H1 (cell line): ENCODE data around the gene IFNA16. TPM values are rescaled to one million over a fixed set of nuclear protein-coding genes. Genes with fewer than 3 reads are reported as not detected.
"Not testable (repeated sequence)": the region's sequence is repeated elsewhere in the genome, so short reads cannot be mapped to it uniquely, and the experiment has no call there.

ENCODE experiments used
- CTCF ChIA-PET: fragments of 300-600 bp; sonication (Branson Sonifier 250); formaldehyde crosslinking; loops from one replicate; lab custom pipeline; 2021; ENCODE audit not compliant: partially characterized antibody; lab: Charles Lee
- POLR2A ChIA-PET: fragments of 300-600 bp; sonication (Branson Sonifier 250); formaldehyde crosslinking; loops from one replicate; lab custom pipeline; 2021; ENCODE audit warnings: inconsistent platforms; ENCODE audit not compliant: partially characterized antibody; lab: Charles Lee
- DNase-seq, 2 experiments: peaks; one replicate each; pipeline versions ENCODE4 v3.0.0 to v3.0.0-alpha.2; 2010 to 2022; ENCODE audit warnings: low spot score in 2 of 2, low read depth in 1 of 2, mixed read lengths in 1 of 2
- FAIRE-seq: peaks from 2 replicates; lab custom pipeline; 2011; peaks lifted over from hg19 to GRCh38; lab: Jason Lieb, UNC
- H2AFZ ChIP-seq: 2 replicates; pipeline ENCODE4 v1.8.1; 2012; ENCODE audit warnings: low read length, inconsistent platforms
- H2AK5ac ChIP-seq: 2 replicates; pipeline ENCODE4 v1.6.1; 2013; ENCODE audit warnings: low read depth, low read length
- H2BK120ac ChIP-seq: replicated peaks from 2 replicates; pipeline ENCODE3; 2013; ENCODE audit warnings: low read depth, low read length, inconsistent platforms
- H2BK12ac ChIP-seq: 2 replicates; pipeline ENCODE4 v1.6.1; 2013; ENCODE audit warnings: low read depth, low read length
- H2BK15ac ChIP-seq: 2 replicates; pipeline ENCODE4 v1.6.1; 2013; ENCODE audit warnings: low read length
- H2BK20ac ChIP-seq: 2 replicates; pipeline ENCODE4 v1.6.1; 2013; ENCODE audit warnings: low read length
- H2BK5ac ChIP-seq: 2 replicates; pipeline ENCODE4 v1.6.1; 2013; ENCODE audit warnings: low read depth, low read length
- H3K14ac ChIP-seq: 2 replicates; pipeline ENCODE4 v1.6.1; 2013; ENCODE audit warnings: inconsistent platforms; ENCODE audit not compliant: insufficient read length
- H3K18ac ChIP-seq: 2 replicates; pipeline ENCODE4 v1.6.1; 2013; ENCODE audit warnings: low read length; ENCODE audit errors: extremely low read depth
- H3K23ac ChIP-seq: 2 replicates; pipeline ENCODE4 v1.6.1; 2013; ENCODE audit warnings: inconsistent platforms; ENCODE audit not compliant: insufficient read length
- H3K23me2 ChIP-seq: 2 replicates; pipeline ENCODE4 v1.6.1; 2013; ENCODE audit warnings: low read depth, low read length
- H3K27ac ChIP-seq: 2 replicates; pipeline ENCODE4 v1.6.1; 2011; ENCODE audit warnings: low read depth, low read length, inconsistent platforms
- H3K27me3 ChIP-seq, 4 experiments: replicated peaks in 1 of 4; 1 replicate in 1 of 4; 2 replicates in 3 of 4; pipeline versions ENCODE4 v1.6.1 to v1.8.1; 2011 to 2013; ENCODE audit warnings: low read length in 3 of 4, mild to moderate bottlenecking in 3 of 4, inconsistent platforms in 2 of 4, mixed read lengths in 2 of 4, moderate library complexity in 1 of 4; ENCODE audit not compliant: control insufficient read depth in 3 of 4, insufficient read depth in 3 of 4; ENCODE audit errors: extremely low read depth in 1 of 4
- H3K36me3 ChIP-seq, 4 experiments: 2 replicates each; pipeline versions ENCODE4 v1.6.1 to v1.8.1; 2011 to 2013; ENCODE audit warnings: mild to moderate bottlenecking in 4 of 4, low read length in 3 of 4, moderate library complexity in 2 of 4, control low read depth in 1 of 4, inconsistent platforms in 1 of 4; ENCODE audit not compliant: insufficient read depth in 4 of 4, control insufficient read depth in 2 of 4
- H3K4ac ChIP-seq: replicated peaks from 2 replicates; pipeline ENCODE3; 2013; ENCODE audit warnings: low read length, low read depth, mixed read lengths, inconsistent platforms; ENCODE audit not compliant: insufficient read length
- H3K4me1 ChIP-seq, 4 experiments: replicated peaks in 1 of 4; 1 replicate in 1 of 4; 2 replicates in 3 of 4; pipeline versions ENCODE4 v1.6.1 to v1.8.1; 2011 to 2013; ENCODE audit warnings: low read length in 3 of 4, inconsistent platforms in 2 of 4, mixed read lengths in 1 of 4; ENCODE audit not compliant: insufficient read depth in 4 of 4, control insufficient read depth in 3 of 4
- H3K4me2 ChIP-seq, 2 experiments: 2 replicates each; pipeline versions ENCODE4 v1.6.1 to v1.8.1; 2011 to 2013; ENCODE audit warnings: low read depth in 2 of 2, low read length in 2 of 2, control low read depth in 1 of 2, inconsistent platforms in 1 of 2, mild to moderate bottlenecking in 1 of 2; ENCODE audit not compliant: insufficient read depth in 1 of 2
- H3K4me3 ChIP-seq, 4 experiments: fragments of 200-600, 300-600 bp in 1 of 4; sonication (generic), shearing (Covaris generic), sonication (Bioruptor Twin) in 1 of 4; 2 replicates each; pipeline versions ENCODE4 v1.5.1 to v1.8.1; 2011 to 2016; ENCODE audit warnings: low read length in 4 of 4, low read depth in 3 of 4, control low read depth in 2 of 4, inconsistent platforms in 2 of 4, mild to moderate bottlenecking in 2 of 4, mixed read lengths in 1 of 4, moderate library complexity in 1 of 4; ENCODE audit not compliant: insufficient read depth in 2 of 4; ENCODE audit errors: extremely low read depth in 1 of 4
- H3K56ac ChIP-seq: replicated peaks from 2 replicates; pipeline ENCODE3; 2013; ENCODE audit warnings: low read depth, mild to moderate bottlenecking, mixed read lengths, low read length, inconsistent platforms; ENCODE audit not compliant: insufficient read length
- H3K79me1 ChIP-seq: 2 replicates; pipeline ENCODE4 v1.6.1; 2013; ENCODE audit warnings: low read depth, low read length, control low read depth
- H3K79me2 ChIP-seq, 2 experiments: 2 replicates each; pipeline versions ENCODE4 v1.6.1 to v1.8.1; 2012 to 2013; ENCODE audit warnings: low read length in 2 of 2, mild to moderate bottlenecking in 2 of 2, inconsistent platforms in 1 of 2; ENCODE audit not compliant: insufficient read depth in 2 of 2, control insufficient read depth in 1 of 2
- H3K9ac ChIP-seq, 4 experiments: replicated peaks in 1 of 4; 1 replicate in 1 of 4; 2 replicates in 3 of 4; pipeline versions ENCODE4 v1.6.1 to v1.8.1; 2011 to 2013; ENCODE audit warnings: low read depth in 3 of 4, low read length in 3 of 4, control low read depth in 2 of 4, mild to moderate bottlenecking in 2 of 4, moderate library complexity in 2 of 4, inconsistent platforms in 1 of 4; ENCODE audit errors: extremely low read depth in 1 of 4
- H3K9me3 ChIP-seq, 2 experiments: 2 replicates each; pipeline versions ENCODE4 v1.6.1 to v1.8.1; 2012 to 2013; ENCODE audit warnings: mild to moderate bottlenecking in 2 of 2, moderate library complexity in 2 of 2, control low read depth in 1 of 2, inconsistent platforms in 1 of 2, low read depth in 1 of 2, low read length in 1 of 2, mixed read lengths in 1 of 2; ENCODE audit not compliant: insufficient read depth in 2 of 2
- H4K20me1 ChIP-seq, 2 experiments: replicated peaks in 1 of 2; 2 replicates each; pipeline versions ENCODE3 to v1.8.1; 2011 to 2013; ENCODE audit warnings: inconsistent platforms in 2 of 2, low read length in 2 of 2, mild to moderate bottlenecking in 1 of 2; ENCODE audit not compliant: insufficient read depth in 2 of 2, control insufficient read depth in 1 of 2
- H4K5ac ChIP-seq: 2 replicates; pipeline ENCODE4 v1.6.1; 2013; ENCODE audit warnings: low read length, low read depth, mixed read lengths, inconsistent platforms; ENCODE audit not compliant: insufficient read length
- H4K8ac ChIP-seq: 2 replicates; pipeline ENCODE4 v1.8.0; 2013; ENCODE audit warnings: mild to moderate bottlenecking, moderate library complexity, low read length, inconsistent platforms; ENCODE audit not compliant: insufficient read depth; ENCODE audit errors: extremely low read depth
- H4K91ac ChIP-seq: replicated peaks from 2 replicates; pipeline ENCODE3; 2013; ENCODE audit warnings: low read length, mixed read lengths, inconsistent platforms; ENCODE audit not compliant: insufficient read length
- RAD21 ChIP-seq, 2 experiments: IDR thresholded peaks in 1 of 2; conservative IDR thresholded peaks in 1 of 2; 2 replicates each; pipeline ENCODE4 v1.6.1; 2011; ENCODE audit warnings: low read depth in 2 of 2, low read length in 2 of 2, improper control_type of control experiment in 1 of 2, inconsistent platforms in 1 of 2, mild to moderate bottlenecking in 1 of 2, moderate library complexity in 1 of 2
- WGBS, 2 experiments: shearing (Covaris generic) in 1 of 2; methylation state at CpG; one replicate each; pipeline versions ENCODE4 v1.1.6 to v1.1.7; 2013 to 2015; ENCODE audit warnings: low lambda C conversion rate in 2 of 2, mixed read lengths in 2 of 2, inconsistent platforms in 1 of 2, low coverage in 1 of 2, missing lambda C conversion rate in 1 of 2; ENCODE audit not compliant: insufficient replicate concordance in 2 of 2, insufficient coverage in 1 of 2, insufficient read length in 1 of 2; ENCODE audit errors: extremely low coverage in 1 of 2, missing lambda C conversion rate in 1 of 2; 5-methylcytosine and 5-hydroxymethylcytosine counted together
- polyA plus RNA-seq, 7 experiments: library from polyadenylated mRNA; depleted of rRNA in 3 of 7; stranded (reverse) in 5 of 7; unstranded in 2 of 7; fragments of >200 nt in 5 of 7; fragments of 200-250 nt in 2 of 7; gene quantifications; 1 replicate in 5 of 7; 2 replicates in 1 of 7; 4 replicates in 1 of 7; pipeline versions ENCODE4 v1.2.1 to v1.2.3, GENCODE V29; 2011 to 2013; ENCODE audit warnings: missing spikeins in 2 of 7, mixed read lengths in 2 of 7
- total RNA-seq: library from RNA; stranded (reverse); fragmentation: NEBNext Ultra II Directional; extraction: Animal tissue kit (Norgen Biotek cat#: 25700); gene quantifications from 2 replicates; pipeline ENCODE4 v1.2.1, GENCODE V29; 2021
- TF ChIP-seq, protein P1 (sequence below), 3 experiments: IDR thresholded peaks; 1 replicate in 2 of 3; 2 replicates in 1 of 3; pipeline versions ENCODE4 v1.5.1 to v1.6.1; 2011; ENCODE audit warnings: low read length in 3 of 3, mild to moderate bottlenecking in 3 of 3, inconsistent platforms in 2 of 3, low read depth in 1 of 3, moderate library complexity in 1 of 3; ENCODE audit not compliant: insufficient read depth in 1 of 3; ENCODE audit errors: control extremely low read depth in 1 of 3

Gene IFNA16
- total and polyA plus RNA-seq, 2 of the 8 experiments (the other 6 are each of a cell fraction or from before 2014, with no cell fraction given), result not detected

- H3K4me2 ChIP-seq, POLR2A ChIA-PET, H3K23me2 ChIP-seq, H3K14ac ChIP-seq, H2AFZ ChIP-seq, H3K23ac ChIP-seq, H3K79me2 ChIP-seq, H3K36me3 ChIP-seq, H3K56ac ChIP-seq, H3K27me3 ChIP-seq, FAIRE-seq, H3K4me1 ChIP-seq, H2BK20ac ChIP-seq, H3K9ac ChIP-seq, H4K5ac ChIP-seq, H3K79me1 ChIP-seq, H3K18ac ChIP-seq, H3K4me3 ChIP-seq, H2AK5ac ChIP-seq, H2BK12ac ChIP-seq, H3K4ac ChIP-seq, H4K20me1 ChIP-seq, H2BK15ac ChIP-seq, DNase-seq, H2BK120ac ChIP-seq, H3K9me3 ChIP-seq, H2BK5ac ChIP-seq, H3K27ac ChIP-seq, H4K8ac ChIP-seq, H4K91ac ChIP-seq: not testable (repeated sequence)
- TF ChIP-seq RAD21 (IDR thresholded peaks at IDR 0.05 in 1 of 2, conservative IDR thresholded peaks at IDR 0.05 in 1 of 2; ENCODE audit: low read depth in 2 of 2, low read length in 2 of 2), result peak; percentile 53 to 62; a peak in 3 of 4 replicates
- TF ChIP-seq, protein P1, sequence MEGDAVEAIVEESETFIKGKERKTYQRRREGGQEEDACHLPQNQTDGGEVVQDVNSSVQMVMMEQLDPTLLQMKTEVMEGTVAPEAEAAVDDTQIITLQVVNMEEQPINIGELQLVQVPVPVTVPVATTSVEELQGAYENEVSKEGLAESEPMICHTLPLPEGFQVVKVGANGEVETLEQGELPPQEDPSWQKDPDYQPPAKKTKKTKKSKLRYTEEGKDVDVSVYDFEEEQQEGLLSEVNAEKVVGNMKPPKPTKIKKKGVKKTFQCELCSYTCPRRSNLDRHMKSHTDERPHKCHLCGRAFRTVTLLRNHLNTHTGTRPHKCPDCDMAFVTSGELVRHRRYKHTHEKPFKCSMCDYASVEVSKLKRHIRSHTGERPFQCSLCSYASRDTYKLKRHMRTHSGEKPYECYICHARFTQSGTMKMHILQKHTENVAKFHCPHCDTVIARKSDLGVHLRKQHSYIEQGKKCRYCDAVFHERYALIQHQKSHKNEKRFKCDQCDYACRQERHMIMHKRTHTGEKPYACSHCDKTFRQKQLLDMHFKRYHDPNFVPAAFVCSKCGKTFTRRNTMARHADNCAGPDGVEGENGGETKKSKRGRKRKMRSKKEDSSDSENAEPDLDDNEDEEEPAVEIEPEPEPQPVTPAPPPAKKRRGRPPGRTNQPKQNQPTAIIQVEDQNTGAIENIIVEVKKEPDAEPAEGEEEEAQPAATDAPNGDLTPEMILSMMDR (IDR thresholded peaks at IDR 0.05; ENCODE audit: control extremely low read depth in 1 of 3, insufficient read depth in 1 of 3, low read depth in 1 of 3, low read length in 3 of 3), result peak; percentile 37 to 70 (median 58)
- CTCF ChIA-PET, result interaction anchor here (0.7 to 2.6 kb wide), 37 partner anchors 9 to 611 kb away, joined by 3 to 15 read pairs (median 4); partner anchors contain the start of genes IFNA10 and IFNA8
- 39% methylated on average over 4 of the region's 4 CpGs; no CpG with 5 or more reads in 1 of the 2 experiments for WGBS, 2 experiments
Measured at GRCh38 chr9:21182810-21183736, 34.0 kb downstream of the IFNA16 start.
